K562 (cell line): ENCODE measurements around the gene TFF3. TPM values are rescaled to one million over a fixed set of nuclear protein-coding genes. Genes with fewer than 3 reads are reported as not detected.

Source experiments
- ATAC-seq: fragments of 200-7000 bp; cut with Tn5 transposase; 3 replicates; pipeline ENCODE4 v1.9.1; 2020; ENCODE audit warnings: moderate library complexity
- BruUV-seq: library from RNA; stranded (reverse); fragments of 400-500 nt; replicated peaks from 2 replicates; lab custom pipeline; 2021; lab: Mats Ljungman, UMichigan
- CTCF ChIA-PET: fragments of 300-600 bp; formaldehyde crosslinking; extraction: SDS; loops from one replicate; lab custom pipeline; 2021; ENCODE audit warnings: low intra/inter-chr PET ratio; lab: Yijun Ruan, JAX
- POLR2A ChIA-PET: fragments of 300-600, 350-650 bp; sonication (Branson Sonifier 250); formaldehyde crosslinking; extraction: SDS; loops from one replicate; lab custom pipeline; 2021; ENCODE audit warnings: antibody characterized with exemption, inconsistent platforms; lab: Yijun Ruan, JAX
- DNase-seq, 4 experiments: peaks; one replicate each; pipeline versions ENCODE4 v3.0.0 to v3.0.0-alpha.2; 2011 to 2018; ENCODE audit warnings: low spot score in 3 of 4, mixed read lengths in 3 of 4; ENCODE audit errors: extremely low read depth in 1 of 4
- FAIRE-seq: peaks from 2 replicates; lab custom pipeline; 2011; peaks lifted over from hg19 to GRCh38; lab: Jason Lieb, UNC
- H2AFZ ChIP-seq: 2 replicates; pipeline ENCODE4 v1.6.0; 2011; ENCODE audit warnings: low read depth, low read length, control low read depth, inconsistent platforms
- H3K27ac ChIP-seq: fragments of 200-600 bp; 3 replicates; pipeline ENCODE4 v1.8.0; 2011; ENCODE audit warnings: low read depth, mild to moderate bottlenecking, control low read depth, inconsistent platforms, low read length, moderate library complexity, mixed read lengths; ENCODE audit errors: extremely low read depth
- H3K27me3 ChIP-seq, 2 experiments: fragments of 300-600 bp in 1 of 2; 2 replicates in 1 of 2; 3 replicates in 1 of 2; pipeline versions ENCODE4 v1.6.0 to v1.8.0; 2011; ENCODE audit warnings: inconsistent platforms in 2 of 2, low read length in 2 of 2, mild to moderate bottlenecking in 1 of 2, mixed read lengths in 1 of 2, moderate library complexity in 1 of 2; ENCODE audit not compliant: control insufficient read depth in 2 of 2, insufficient read depth in 2 of 2
- H3K36me3 ChIP-seq: fragments of 300-600 bp; 3 replicates; pipeline ENCODE4 v1.8.0; 2011; ENCODE audit warnings: mild to moderate bottlenecking, low read length, inconsistent platforms; ENCODE audit not compliant: control insufficient read depth, insufficient read depth
- H3K4me1 ChIP-seq, 2 experiments: fragments of 200-600 bp in 1 of 2; replicated peaks in 1 of 2; 2 replicates in 1 of 2; 3 replicates in 1 of 2; pipeline versions ENCODE4 v1.5.1 to v1.8.0; 2011; ENCODE audit warnings: inconsistent platforms in 2 of 2, low read length in 2 of 2, mild to moderate bottlenecking in 1 of 2, mixed read lengths in 1 of 2, moderate library complexity in 1 of 2; ENCODE audit not compliant: control insufficient read depth in 2 of 2, insufficient read depth in 2 of 2
- H3K4me2 ChIP-seq: 2 replicates; pipeline ENCODE4 v1.6.1; 2011; ENCODE audit warnings: low read length, control low read depth, inconsistent platforms, mixed read lengths; ENCODE audit not compliant: insufficient read depth
- H3K4me3 ChIP-seq: fragments of 200-600 bp; sonication (generic), shearing (Covaris generic); 2 replicates; pipeline ENCODE4 v1.5.1; 2016; ENCODE audit warnings: control low read depth, inconsistent platforms
- H3K79me2 ChIP-seq: fragments of 200-600 bp; 3 replicates; pipeline ENCODE4 v1.8.0; 2011; ENCODE audit warnings: low read length, inconsistent platforms; ENCODE audit not compliant: control insufficient read depth, insufficient read depth
- H3K9ac ChIP-seq, 2 experiments: 2 replicates each; pipeline versions ENCODE4 v1.6.0 to v1.6.1; 2011; ENCODE audit warnings: low read depth in 2 of 2, low read length in 2 of 2, control low read depth in 1 of 2, inconsistent platforms in 1 of 2, mild to moderate bottlenecking in 1 of 2, mixed read lengths in 1 of 2; ENCODE audit not compliant: insufficient read depth in 1 of 2
- H3K9me1 ChIP-seq: one replicate; pipeline ENCODE4 v1.6.0; 2011; ENCODE audit warnings: inconsistent platforms, mild to moderate bottlenecking, low read length, moderate library complexity; ENCODE audit not compliant: control insufficient read depth, insufficient read depth
- H3K9me3 ChIP-seq: replicated peaks from 2 replicates; pipeline ENCODE4 v1.5.1; 2011; ENCODE audit warnings: low read depth, low read length, inconsistent platforms; ENCODE audit not compliant: control insufficient read depth, insufficient read depth
- H4K20me1 ChIP-seq: replicated peaks from 2 replicates; pipeline ENCODE4 v1.6.1; 2011; ENCODE audit warnings: low read length, inconsistent platforms, mixed read lengths; ENCODE audit not compliant: control insufficient read depth, insufficient read depth
- BCLAF1 ChIP-seq, 2 experiments: fragments of 450-650 bp in 1 of 2; IDR thresholded peaks; 2 replicates each; pipeline ENCODE4 v1.6.1; 2011 to 2017; ENCODE audit warnings: low read depth in 2 of 2, antibody characterized with exemption in 1 of 2, borderline replicate concordance in 1 of 2, low read length in 1 of 2, mild to moderate bottlenecking in 1 of 2, mixed read lengths in 1 of 2; ENCODE audit not compliant: control insufficient read depth in 1 of 2
- MLX ChIP-seq, 2 experiments: fragments of 450-650 bp in 1 of 2; sonication (generic) in 1 of 2; formaldehyde crosslinking; conservative IDR thresholded peaks; 2 replicates each; pipeline versions ENCODE4 v1.4.0 to v1.8.1; 2020 to 2022; ENCODE audit warnings: mild to moderate bottlenecking in 1 of 2, missing genetic modification reagents in 1 of 2
- TAF7 ChIP-seq: fragments of 450-650 bp; IDR thresholded peaks from 2 replicates; pipeline ENCODE4 v1.6.1; 2016; ENCODE audit warnings: missing genetic modification characterization, missing compliant biosample characterization
- TAF9B ChIP-seq: fragments of 450-650 bp; IDR thresholded peaks from 2 replicates; pipeline ENCODE4 v1.6.1; 2018; ENCODE audit warnings: mild to moderate bottlenecking; ENCODE audit not compliant: partially characterized antibody
- ZBTB1 ChIP-seq: sonication (generic); formaldehyde crosslinking; IDR thresholded peaks from 2 replicates; pipeline ENCODE4 v1.8.1; 2023; ENCODE audit warnings: missing genetic modification reagents, low read depth, mild to moderate bottlenecking, borderline replicate concordance
- ZFP91 ChIP-seq: sonication (generic); formaldehyde crosslinking; IDR thresholded peaks from 2 replicates; pipeline ENCODE4 v1.8.0; 2022; ENCODE audit warnings: mild to moderate bottlenecking, missing genetic modification reagents
- ZNF217 ChIP-seq: sonication (generic); formaldehyde crosslinking; IDR thresholded peaks from 2 replicates; pipeline ENCODE4 v1.8.0; 2022; ENCODE audit warnings: mild to moderate bottlenecking, missing genetic modification reagents
- WGBS: fragments of 100-300 bp; shearing (Covaris generic); methylation state at CpG from one replicate; pipeline ENCODE4 v1.1.6; 2016; ENCODE audit warnings: low coverage, mixed read lengths; ENCODE audit not compliant: insufficient coverage; ENCODE audit errors: missing lambda C conversion rate; 5-methylcytosine and 5-hydroxymethylcytosine counted together
- in situ Hi-C: fragments of 300-500 bp; cut with MboI; formaldehyde crosslinking; loops from 4 replicates; pipeline ENCODE4 v1.15.0; 2018; ENCODE audit warnings: inconsistent platforms, mixed read lengths
- intact Hi-C: fragments of 100-400 bp; cut with micrococcal nuclease; formaldehyde crosslinking; loops from 2 replicates; pipeline ENCODE4 v1.14.2; 2022
- polyA plus RNA-seq, 8 experiments: library from polyadenylated mRNA; depleted of rRNA in 4 of 8; stranded (reverse) in 5 of 8; unstranded in 3 of 8; fragments of >200 nt; fragmentation: Nextera tagmentation in 2 of 8; fragmentation: Illumina TruSeq in 1 of 8; extraction: Ambion mirVana in 2 of 8; extraction: Trizol in 1 of 8; gene quantifications; 2 replicates each; pipeline versions ENCODE4 v1.2.1 to v1.2.3, GENCODE V29; 2011 to 2014; ENCODE audit warnings: inconsistent platforms in 1 of 8, missing spikeins in 1 of 8
- total RNA-seq, 7 experiments: library from RNA; depleted of rRNA in 6 of 7; stranded (reverse); fragments of >200 nt in 6 of 7; fragmentation: Illumina TruSeq in 2 of 7; extraction: Trizol in 2 of 7; gene quantifications; 2 replicates each; pipeline versions ENCODE4 v1.2.1 to v1.2.3, GENCODE V29; 2011 to 2021; ENCODE audit warnings: low replicate concordance in 1 of 7

Gene TFF3
- total and polyA plus RNA-seq, 9 of the 15 experiments (the other 6 are each of a cell fraction or from before 2014, with no cell fraction given), result 0.78 TPM; not detected in 8

GRCh38 chr21:42343101-42343500, 27.9 kb upstream of the TFF3 start:
- POLR2A ChIA-PET, result no interaction called here

More at GRCh38 chr21:42343101-42343500, 27.9 kb upstream of the TFF3 start:
- in situ Hi-C loops (no loop called here), intact Hi-C loops (no loop called here)
- ATAC-seq (no peak), FAIRE-seq (no peak), DNase-seq (no peak)
- Histone ChIP-seq H2AFZ (no peak overlapping the region), H3K27ac (no peak overlapping the region), H3K4me3 (no peak overlapping the region), H3K4me2 (no peak overlapping the region), H3K9ac (no peak overlapping the region), H3K9me1 (no peaks in the 10 kb centered on the region), H3K27me3 (peaks cover 31 to 72% of the 10 kb centered on the region in 2 experiments), H3K9me3 (no peaks in the 10 kb centered on the region), H4K20me1 (no peaks in the 10 kb centered on the region), H3K36me3 (no peaks in the 10 kb centered on the region), H3K79me2 (no peaks in the 10 kb centered on the region), H3K4me1 (peaks cover 0 to 8% of the 10 kb centered on the region in 2 experiments; a peak in 1 of 5 replicates)
- TF ChIP-seq MLX (CRISPR knock-in tag; conservative IDR thresholded peaks at IDR 0.05), result no peak
- TF ChIP-seq ZBTB1 (CRISPR knock-in tag), result no peak
- no peak for TF ChIP-seq ZFP91 (CRISPR knock-in tag)
- no peak for TF ChIP-seq BCLAF1 (IDR thresholded peaks at IDR 0.05; ENCODE audit: borderline replicate concordance in 1 of 2, control insufficient read depth in 1 of 2, low read depth in 2 of 2, low read length in 1 of 2)
- no peak for TF ChIP-seq TAF7 (tag)
- TF ChIP-seq TAF9B, result no peak
- TF ChIP-seq ZNF217, result no peak
- WGBS, result 0% methylated on average over 10 of the region's 10 CpGs
- no TSS peak for BruUV-seq
- CTCF ChIA-PET, result no interaction called here
